GM23338 (cell line): ENCODE results near the gene LAMB3. TPM values are rescaled to one million over a fixed set of nuclear protein-coding genes. Genes with fewer than 3 reads are reported as not detected.

Experiments
- ATAC-seq: fragments of 200-7000 bp; cut with Tn5 transposase; 3 replicates; pipeline ENCODE4 v1.9.1; 2020
- DNase-seq: peaks from one replicate; pipeline ENCODE4 v3.0.0-alpha.2; 2015; ENCODE audit warnings: low spot score
- H2AFZ ChIP-seq: fragments of 200-600 bp; sonication (generic); 2 replicates; pipeline ENCODE4 v1.8.0; 2016; ENCODE audit warnings: antibody characterized with exemption, mild to moderate bottlenecking, moderate library complexity
- H3F3A ChIP-seq: fragments of 200-600 bp; sonication (generic); replicated peaks from 2 replicates; pipeline ENCODE4 v1.8.0; 2017; ENCODE audit warnings: antibody characterized with exemption, mixed run types, low read depth
- H3K27ac ChIP-seq: fragments of 200-600 bp; sonication (generic); 2 replicates; pipeline ENCODE4 v1.6.1; 2016; ENCODE audit warnings: low read depth
- H3K27me3 ChIP-seq: fragments of 200-600 bp; sonication (generic); 2 replicates; pipeline ENCODE4 v1.8.0; 2016; ENCODE audit warnings: mild to moderate bottlenecking, mixed run types, moderate library complexity; ENCODE audit not compliant: insufficient read depth
- H3K36me3 ChIP-seq: fragments of 200-600 bp; sonication (generic); 2 replicates; pipeline ENCODE4 v1.8.0; 2016; ENCODE audit warnings: mild to moderate bottlenecking; ENCODE audit not compliant: insufficient read depth
- H3K4me1 ChIP-seq: fragments of 200-600 bp; sonication (generic); 2 replicates; pipeline ENCODE4 v1.8.0; 2016; ENCODE audit warnings: mild to moderate bottlenecking, moderate library complexity; ENCODE audit not compliant: insufficient read depth
- H3K4me2 ChIP-seq: fragments of 200-600 bp; sonication (generic); 2 replicates; pipeline ENCODE4 v1.7.1; 2017; ENCODE audit warnings: mixed run types
- H3K4me3 ChIP-seq: fragments of 200-600 bp; sonication (generic); 2 replicates; pipeline ENCODE4 v1.6.1; 2016; ENCODE audit warnings: mixed run types
- H3K79me2 ChIP-seq: fragments of 200-600 bp; sonication (generic); replicated peaks from 2 replicates; pipeline ENCODE4 v1.8.0; 2017; ENCODE audit warnings: mild to moderate bottlenecking; ENCODE audit not compliant: insufficient read depth
- H3K9me2 ChIP-seq: fragments of 200-600 bp; sonication (generic); 2 replicates; pipeline ENCODE4 v1.8.0; 2017; ENCODE audit not compliant: insufficient read depth
- H4K20me1 ChIP-seq: fragments of 200-600 bp; sonication (generic); replicated peaks from 2 replicates; pipeline ENCODE4 v1.8.0; 2017; ENCODE audit warnings: mild to moderate bottlenecking; ENCODE audit not compliant: insufficient read depth
- H3K27ac Mint-ChIP-seq: 2 replicates; pipeline ENCODE4 v1.8.0; 2020; ENCODE audit warnings: inconsistent platforms, mild to moderate bottlenecking, moderate library complexity, mixed read lengths
- H3K27me3 Mint-ChIP-seq: 3 replicates; pipeline ENCODE4 v1.8.0; 2022; ENCODE audit warnings: low read depth, mild to moderate bottlenecking, moderate library complexity, mixed read lengths, inconsistent platforms; ENCODE audit not compliant: insufficient read depth, poor library complexity
- H3K36me3 Mint-ChIP-seq: 3 replicates; pipeline ENCODE4 v1.8.0; 2021; ENCODE audit warnings: low read depth, mild to moderate bottlenecking, inconsistent platforms, moderate library complexity, mixed read lengths
- H3K4me1 Mint-ChIP-seq: 3 replicates; pipeline ENCODE4 v1.8.0; 2020; ENCODE audit warnings: mild to moderate bottlenecking, inconsistent platforms, mixed read lengths
- H3K4me3 Mint-ChIP-seq: 3 replicates; pipeline ENCODE4 v1.8.0; 2021; ENCODE audit warnings: moderate library complexity, mild to moderate bottlenecking, inconsistent platforms, mixed read lengths
- H3K9me3 Mint-ChIP-seq: 3 replicates; pipeline ENCODE4 v1.8.0; 2020; ENCODE audit warnings: moderate library complexity, mild to moderate bottlenecking, inconsistent platforms, mixed read lengths
- CREB1 ChIP-seq: fragments of 250-450 bp; sonication (Bioruptor Pico); IDR thresholded peaks from 2 replicates; pipeline ENCODE4 v1.5.0; 2020; ENCODE audit warnings: low read depth, mild to moderate bottlenecking, moderate library complexity
- CTCF ChIP-seq, 2 experiments: fragments of 200-600 bp in 1 of 2; sonication (generic) in 1 of 2; conservative IDR thresholded peaks; 2 replicates each; pipeline versions ENCODE4 v1.5.1 to v1.6.1; 2016 to 2017; ENCODE audit warnings: antibody characterized with exemption in 2 of 2, low read depth in 2 of 2, mild to moderate bottlenecking in 2 of 2, moderate library complexity in 1 of 2
- EZH2phosphoT487 ChIP-seq: fragments of 200-600 bp; sonication (generic); IDR thresholded peaks from one replicate; pipeline ENCODE4 v1.8.1; 2018; ENCODE audit warnings: antibody characterized with exemption; ENCODE audit not compliant: unreplicated experiment
- NANOG ChIP-seq: IDR thresholded peaks from 2 replicates; pipeline ENCODE4 v1.6.1; 2016; ENCODE audit warnings: antibody characterized with exemption, borderline replicate concordance
- STAT1 ChIP-seq: IDR thresholded peaks from one replicate; pipeline ENCODE4 v1.6.1; 2016; ENCODE audit warnings: antibody characterized with exemption; ENCODE audit not compliant: unreplicated experiment
- ZNF114 ChIP-seq: fragments of 250-450 bp; sonication (Bioruptor Pico); IDR thresholded peaks from 2 replicates; pipeline ENCODE4 v1.5.0; 2020; ENCODE audit warnings: mild to moderate bottlenecking, moderate library complexity
- ZNF462 ChIP-seq: fragments of 250-450 bp; sonication (Bioruptor Pico); IDR thresholded peaks from 2 replicates; pipeline ENCODE4 v1.5.0; 2020; ENCODE audit warnings: mild to moderate bottlenecking, moderate library complexity
- polyA plus RNA-seq: library from polyadenylated mRNA; unstranded; fragments of >200 nt; fragmentation: Nextera tagmentation; extraction: Ambion mirVana; gene quantifications from 2 replicates; pipeline ENCODE4 v1.2.1, GENCODE V29; 2016
- total RNA-seq: library from RNA; depleted of rRNA; stranded (reverse); fragments of >200 nt; shearing (Covaris generic); gene quantifications from 2 replicates; pipeline ENCODE4 v1.2.3, GENCODE V29; 2014

LAMB3 gene
- total and polyA plus RNA-seq, 2 experiments from 2014 or later: 0.05 to 0.52 TPM

GRCh38 chr1:209642816-209643215 lies 9.4 kb downstream of the LAMB3 start:
- TF ChIP-seq EZH2phosphoT487: no peak
- TF ChIP-seq CREB1 (CRISPR knock-in tag): no peak
- no peak for TF ChIP-seq ZNF114
- TF ChIP-seq STAT1: no peak
- TF ChIP-seq ZNF462 (CRISPR knock-in tag): no peak
- TF ChIP-seq NANOG: no peak
- H3K27me3 Mint-ChIP-seq: peaks cover 6% of the 10 kb centered on the region
- Histone ChIP-seq H3K27me3 (no peaks in the 10 kb centered on the region), H4K20me1 (no peaks in the 10 kb centered on the region), H2AFZ (no peak overlapping the region), H3K36me3 (no peaks in the 10 kb centered on the region), H3K9me2 (peaks cover 8% of the 10 kb centered on the region; the same call in 1 of the 2 replicates), H3F3A (no peaks in the 10 kb centered on the region), H3K4me2 (no peak overlapping the region), H3K27ac (no peak overlapping the region), H3K4me3 (no peak overlapping the region), H3K4me1 (peaks cover 5% of the 10 kb centered on the region; the same call in 1 of the 2 replicates), H3K79me2 (no peaks in the 10 kb centered on the region)
- H3K4me3 Mint-ChIP-seq: no peak overlapping the region
- ATAC-seq (no peak), DNase-seq (no peak)
- no peak overlapping the region for H3K27ac Mint-ChIP-seq
- no peaks in the 10 kb centered on the region for H3K9me3 Mint-ChIP-seq
- H3K4me1 Mint-ChIP-seq: peaks cover 7% of the 10 kb centered on the region
- no peaks in the 10 kb centered on the region for H3K36me3 Mint-ChIP-seq

GRCh38 chr1:209641832-209642172 lies 10.4 kb downstream of the LAMB3 start:
- H3K27ac ChIP-seq: no peak overlapping the region
- no peak for TF ChIP-seq STAT1
- no peak for TF ChIP-seq CTCF (conservative IDR thresholded peaks at IDR 0.05; ENCODE audit: low read depth in 2 of 2)

More at GRCh38 chr1:209641832-209642172, 10.4 kb downstream of the LAMB3 start:
- DNase-seq: no peak
- Mint-ChIP-seq H3K9me3 (no peaks in the 10 kb centered on the region), H3K4me1 (peaks cover 6% of the 10 kb centered on the region), H3K36me3 (no peaks in the 10 kb centered on the region), H3K27ac (peak overlapping the region; percentile 56; the same call in 1 of the 2 replicates), H3K27me3 (peaks cover 3% of the 10 kb centered on the region), H3K4me3 (no peak overlapping the region)
- Histone ChIP-seq H3K4me2 (no peak overlapping the region), H3K27me3 (no peaks in the 10 kb centered on the region), H3K9me2 (peaks cover 8% of the 10 kb centered on the region; the same call in 1 of the 2 replicates), H4K20me1 (no peaks in the 10 kb centered on the region), H3K36me3 (no peaks in the 10 kb centered on the region), H3K4me1 (peaks cover 5% of the 10 kb centered on the region; the same call in 1 of the 2 replicates), H3F3A (no peaks in the 10 kb centered on the region), H3K79me2 (no peaks in the 10 kb centered on the region), H3K4me3 (no peak overlapping the region), H2AFZ (peak overlapping the region; percentile 97)
- peak; percentile 34 for ATAC-seq
